H1 (cell line): ENCODE measurements around the gene MYO9B. TPM values are rescaled to one million over a fixed set of nuclear protein-coding genes. Genes with fewer than 3 reads are reported as not detected.

Source experiments
- CHD2 ChIP-seq: IDR thresholded peaks from 2 replicates; pipeline ENCODE4 v1.6.1; 2012; ENCODE audit warnings: low read length, improper control_type of control experiment
- HDAC6 ChIP-seq: IDR thresholded peaks from one replicate; pipeline ENCODE4 v1.7.1; 2012; ENCODE audit warnings: low read depth, mild to moderate bottlenecking, inconsistent platforms, low read length, moderate library complexity
- SP2 ChIP-seq: IDR thresholded peaks from 2 replicates; pipeline ENCODE4 v1.6.1; 2012; ENCODE audit warnings: mild to moderate bottlenecking, low read length, inconsistent platforms
- USF2 ChIP-seq: IDR thresholded peaks from 2 replicates; pipeline ENCODE4 v1.6.1; 2011; ENCODE audit warnings: low read length, improper control_type of control experiment
- polyA plus RNA-seq, 7 experiments: library from polyadenylated mRNA; depleted of rRNA in 3 of 7; stranded (reverse) in 5 of 7; unstranded in 2 of 7; fragments of >200 nt in 5 of 7; fragments of 200-250 nt in 2 of 7; gene quantifications; 1 replicate in 5 of 7; 2 replicates in 1 of 7; 4 replicates in 1 of 7; pipeline versions ENCODE4 v1.2.1 to v1.2.3, GENCODE V29; 2011 to 2013; ENCODE audit warnings: missing spikeins in 2 of 7, mixed read lengths in 2 of 7
- total RNA-seq: library from RNA; stranded (reverse); fragmentation: NEBNext Ultra II Directional; extraction: Animal tissue kit (Norgen Biotek cat#: 25700); gene quantifications from 2 replicates; pipeline ENCODE4 v1.2.1, GENCODE V29; 2021
- TF ChIP-seq, protein P1 (sequence below): fragments of 300-600 bp; sonication (generic); IDR thresholded peaks from 2 replicates; pipeline ENCODE4 v1.7.1; 2012; ENCODE audit warnings: low read length, moderate library complexity, mild to moderate bottlenecking, inconsistent platforms; ENCODE audit not compliant: insufficient replicate concordance

The MYO9B gene
- total and polyA plus RNA-seq, 2 of the 8 experiments (the other 6 are each of a cell fraction or from before 2014, with no cell fraction given): 27.6 to 77.1 TPM

DNA sequence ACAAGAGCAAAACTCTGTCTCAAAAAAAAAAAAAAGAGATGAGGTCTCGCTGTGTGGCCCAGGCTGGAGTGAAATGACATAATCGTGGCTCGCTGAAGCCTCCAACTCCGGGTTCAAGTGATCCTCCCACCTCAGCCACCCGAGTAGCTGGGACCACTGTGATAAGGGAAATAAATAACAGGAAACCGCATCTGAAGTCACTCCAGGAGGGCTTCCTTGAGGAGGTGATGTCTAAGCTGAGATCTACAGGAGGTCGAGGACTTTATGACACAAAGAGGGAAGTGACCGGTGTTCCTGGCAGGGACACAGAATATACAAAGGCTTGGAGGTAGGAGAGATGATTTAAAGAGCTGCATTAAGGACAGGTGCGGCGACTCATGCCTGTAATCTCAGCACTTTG, 179.1 kb downstream of the MYO9B start (continued):
- TF ChIP-seq, protein P1, sequence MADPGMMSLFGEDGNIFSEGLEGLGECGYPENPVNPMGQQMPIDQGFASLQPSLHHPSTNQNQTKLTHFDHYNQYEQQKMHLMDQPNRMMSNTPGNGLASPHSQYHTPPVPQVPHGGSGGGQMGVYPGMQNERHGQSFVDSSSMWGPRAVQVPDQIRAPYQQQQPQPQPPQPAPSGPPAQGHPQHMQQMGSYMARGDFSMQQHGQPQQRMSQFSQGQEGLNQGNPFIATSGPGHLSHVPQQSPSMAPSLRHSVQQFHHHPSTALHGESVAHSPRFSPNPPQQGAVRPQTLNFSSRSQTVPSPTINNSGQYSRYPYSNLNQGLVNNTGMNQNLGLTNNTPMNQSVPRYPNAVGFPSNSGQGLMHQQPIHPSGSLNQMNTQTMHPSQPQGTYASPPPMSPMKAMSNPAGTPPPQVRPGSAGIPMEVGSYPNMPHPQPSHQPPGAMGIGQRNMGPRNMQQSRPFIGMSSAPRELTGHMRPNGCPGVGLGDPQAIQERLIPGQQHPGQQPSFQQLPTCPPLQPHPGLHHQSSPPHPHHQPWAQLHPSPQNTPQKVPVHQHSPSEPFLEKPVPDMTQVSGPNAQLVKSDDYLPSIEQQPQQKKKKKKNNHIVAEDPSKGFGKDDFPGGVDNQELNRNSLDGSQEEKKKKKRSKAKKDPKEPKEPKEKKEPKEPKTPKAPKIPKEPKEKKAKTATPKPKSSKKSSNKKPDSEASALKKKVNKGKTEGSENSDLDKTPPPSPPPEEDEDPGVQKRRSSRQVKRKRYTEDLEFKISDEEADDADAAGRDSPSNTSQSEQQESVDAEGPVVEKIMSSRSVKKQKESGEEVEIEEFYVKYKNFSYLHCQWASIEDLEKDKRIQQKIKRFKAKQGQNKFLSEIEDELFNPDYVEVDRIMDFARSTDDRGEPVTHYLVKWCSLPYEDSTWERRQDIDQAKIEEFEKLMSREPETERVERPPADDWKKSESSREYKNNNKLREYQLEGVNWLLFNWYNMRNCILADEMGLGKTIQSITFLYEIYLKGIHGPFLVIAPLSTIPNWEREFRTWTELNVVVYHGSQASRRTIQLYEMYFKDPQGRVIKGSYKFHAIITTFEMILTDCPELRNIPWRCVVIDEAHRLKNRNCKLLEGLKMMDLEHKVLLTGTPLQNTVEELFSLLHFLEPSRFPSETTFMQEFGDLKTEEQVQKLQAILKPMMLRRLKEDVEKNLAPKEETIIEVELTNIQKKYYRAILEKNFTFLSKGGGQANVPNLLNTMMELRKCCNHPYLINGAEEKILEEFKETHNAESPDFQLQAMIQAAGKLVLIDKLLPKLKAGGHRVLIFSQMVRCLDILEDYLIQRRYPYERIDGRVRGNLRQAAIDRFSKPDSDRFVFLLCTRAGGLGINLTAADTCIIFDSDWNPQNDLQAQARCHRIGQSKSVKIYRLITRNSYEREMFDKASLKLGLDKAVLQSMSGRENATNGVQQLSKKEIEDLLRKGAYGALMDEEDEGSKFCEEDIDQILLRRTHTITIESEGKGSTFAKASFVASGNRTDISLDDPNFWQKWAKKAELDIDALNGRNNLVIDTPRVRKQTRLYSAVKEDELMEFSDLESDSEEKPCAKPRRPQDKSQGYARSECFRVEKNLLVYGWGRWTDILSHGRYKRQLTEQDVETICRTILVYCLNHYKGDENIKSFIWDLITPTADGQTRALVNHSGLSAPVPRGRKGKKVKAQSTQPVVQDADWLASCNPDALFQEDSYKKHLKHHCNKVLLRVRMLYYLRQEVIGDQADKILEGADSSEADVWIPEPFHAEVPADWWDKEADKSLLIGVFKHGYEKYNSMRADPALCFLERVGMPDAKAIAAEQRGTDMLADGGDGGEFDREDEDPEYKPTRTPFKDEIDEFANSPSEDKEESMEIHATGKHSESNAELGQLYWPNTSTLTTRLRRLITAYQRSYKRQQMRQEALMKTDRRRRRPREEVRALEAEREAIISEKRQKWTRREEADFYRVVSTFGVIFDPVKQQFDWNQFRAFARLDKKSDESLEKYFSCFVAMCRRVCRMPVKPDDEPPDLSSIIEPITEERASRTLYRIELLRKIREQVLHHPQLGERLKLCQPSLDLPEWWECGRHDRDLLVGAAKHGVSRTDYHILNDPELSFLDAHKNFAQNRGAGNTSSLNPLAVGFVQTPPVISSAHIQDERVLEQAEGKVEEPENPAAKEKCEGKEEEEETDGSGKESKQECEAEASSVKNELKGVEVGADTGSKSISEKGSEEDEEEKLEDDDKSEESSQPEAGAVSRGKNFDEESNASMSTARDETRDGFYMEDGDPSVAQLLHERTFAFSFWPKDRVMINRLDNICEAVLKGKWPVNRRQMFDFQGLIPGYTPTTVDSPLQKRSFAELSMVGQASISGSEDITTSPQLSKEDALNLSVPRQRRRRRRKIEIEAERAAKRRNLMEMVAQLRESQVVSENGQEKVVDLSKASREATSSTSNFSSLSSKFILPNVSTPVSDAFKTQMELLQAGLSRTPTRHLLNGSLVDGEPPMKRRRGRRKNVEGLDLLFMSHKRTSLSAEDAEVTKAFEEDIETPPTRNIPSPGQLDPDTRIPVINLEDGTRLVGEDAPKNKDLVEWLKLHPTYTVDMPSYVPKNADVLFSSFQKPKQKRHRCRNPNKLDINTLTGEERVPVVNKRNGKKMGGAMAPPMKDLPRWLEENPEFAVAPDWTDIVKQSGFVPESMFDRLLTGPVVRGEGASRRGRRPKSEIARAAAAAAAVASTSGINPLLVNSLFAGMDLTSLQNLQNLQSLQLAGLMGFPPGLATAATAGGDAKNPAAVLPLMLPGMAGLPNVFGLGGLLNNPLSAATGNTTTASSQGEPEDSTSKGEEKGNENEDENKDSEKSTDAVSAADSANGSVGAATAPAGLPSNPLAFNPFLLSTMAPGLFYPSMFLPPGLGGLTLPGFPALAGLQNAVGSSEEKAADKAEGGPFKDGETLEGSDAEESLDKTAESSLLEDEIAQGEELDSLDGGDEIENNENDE: no peak
- no peak for TF ChIP-seq HDAC6
- no peak for TF ChIP-seq USF2
- TF ChIP-seq SP2: no peak
- no peak for TF ChIP-seq CHD2
